ENCODE measurements around the gene IKZF4. TPM values are rescaled to one million over a fixed set of nuclear protein-coding genes. Genes with fewer than 3 reads are reported as not detected.

The IKZF4 gene
- total RNA-seq, 1 donor from 2014 or later: 8.4 TPM

DNA sequence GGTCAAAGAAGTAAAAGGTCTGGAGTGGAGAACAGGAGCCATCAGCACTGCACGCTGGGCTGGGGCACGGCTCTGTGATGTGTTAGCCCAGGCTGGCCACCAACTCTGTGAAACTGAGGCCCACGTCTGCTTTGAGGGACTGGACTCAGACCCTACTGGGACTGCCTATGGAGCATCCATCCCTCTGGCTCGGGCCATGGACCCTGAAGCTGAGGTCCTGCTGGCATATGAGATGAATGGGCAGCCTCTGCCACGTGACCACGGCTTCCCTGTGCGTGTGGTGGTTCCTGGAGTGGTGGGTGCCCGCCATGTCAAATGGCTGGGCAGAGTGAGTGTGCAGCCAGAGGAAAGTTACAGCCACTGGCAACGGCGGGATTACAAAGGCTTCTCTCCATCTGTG is 16.6 kb upstream of the IKZF4 start:
- Histone ChIP-seq H3K4me3 (no peak overlapping the region), H3K9me3 (replicated peaks) (no peaks in the 10 kb centered on the region), H3K27ac (replicated peaks) (no peak overlapping the region), H3K27me3 (ENCODE audit: low read depth) (no peaks in the 10 kb centered on the region), H3K36me3 (peaks cover 38% of the 10 kb centered on the region), H3K4me1 (peaks cover 12% of the 10 kb centered on the region)
- DNase-seq: no peak
- TF ChIP-seq CTCF (IDR thresholded peaks at IDR 0.05; ENCODE audit: borderline replicate concordance): no peak
- intact Hi-C loops (cut with micrococcal nuclease): no loop called here

DNA sequence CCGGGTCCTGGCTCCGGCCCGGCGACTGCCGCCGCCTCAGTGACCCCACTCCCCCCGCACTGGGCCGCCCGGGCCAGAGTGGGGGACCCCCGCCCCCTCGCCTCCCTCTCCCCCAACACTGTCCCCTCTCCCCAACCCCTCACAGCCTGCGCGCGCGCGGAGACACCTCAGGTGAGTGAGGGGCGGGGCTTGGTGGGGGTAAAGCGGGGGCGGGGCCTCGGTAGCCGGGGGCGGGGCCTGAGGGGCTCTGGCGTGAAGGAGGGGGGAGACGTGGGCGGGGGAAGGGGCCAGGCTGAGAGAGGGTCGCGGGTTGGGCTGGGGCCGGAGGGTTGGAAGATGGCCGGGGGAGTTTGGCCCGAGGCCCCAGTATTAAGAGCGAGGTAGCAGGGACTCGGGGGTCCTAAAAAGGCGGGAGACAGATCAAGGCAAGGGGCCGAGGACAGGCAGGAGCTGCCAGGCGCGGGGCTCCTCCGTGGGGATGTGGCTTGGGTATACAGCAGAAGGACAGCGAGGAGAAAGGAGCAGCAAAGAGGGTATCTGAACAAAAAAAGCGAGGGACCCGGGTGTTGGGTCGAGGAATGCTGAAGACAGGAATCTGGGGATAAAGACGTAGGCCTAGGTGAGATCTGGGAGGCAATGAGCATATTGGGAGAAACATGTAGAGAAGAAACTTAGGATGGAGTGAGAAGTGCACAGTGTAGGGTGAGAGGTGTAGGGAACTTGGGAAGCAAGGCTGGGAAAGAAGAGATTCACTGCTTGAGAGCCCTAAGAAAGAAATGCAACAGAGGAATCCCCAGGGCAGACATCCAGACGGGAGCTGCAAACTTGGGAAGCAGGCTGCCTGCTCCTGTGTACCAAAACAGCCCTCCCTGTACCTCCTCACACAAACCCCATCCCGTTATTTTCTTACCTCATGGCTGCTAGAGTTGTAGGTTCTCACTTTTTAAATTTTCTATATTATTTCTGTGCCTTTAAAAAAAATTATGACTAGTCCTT is 13.0 kb upstream of the IKZF4 start:
- H3K27ac ChIP-seq (replicated peaks): peak overlapping the region; percentile 95
- intact Hi-C loops (cut with micrococcal nuclease): no loop called here
- H3K4me3 ChIP-seq: peak overlapping the region; percentile 98
- peaks cover 27% of the 10 kb centered on the region for H3K36me3 ChIP-seq
- H3K27me3 ChIP-seq (ENCODE audit: low read depth): no peaks in the 10 kb centered on the region
- peak; percentile 62 for DNase-seq
- no peaks in the 10 kb centered on the region for H3K9me3 ChIP-seq (replicated peaks)
- no peak for TF ChIP-seq CTCF (IDR thresholded peaks at IDR 0.05; ENCODE audit: borderline replicate concordance)
- peaks cover 12% of the 10 kb centered on the region for H3K4me1 ChIP-seq

GRCh38 chr12:56010111-56010570 is 10.7 kb upstream of the IKZF4 start:
- Histone ChIP-seq H3K27ac (replicated peaks) (no peak overlapping the region), H3K9me3 (replicated peaks) (no peaks in the 10 kb centered on the region), H3K4me3 (no peak overlapping the region), H3K27me3 (ENCODE audit: low read depth) (no peaks in the 10 kb centered on the region), H3K36me3 (peaks cover 8% of the 10 kb centered on the region), H3K4me1 (peaks cover 12% of the 10 kb centered on the region)
- intact Hi-C loops (cut with micrococcal nuclease): no loop called here
- DNase-seq: no peak
- no peak for TF ChIP-seq CTCF (IDR thresholded peaks at IDR 0.05; ENCODE audit: borderline replicate concordance)

DNA sequence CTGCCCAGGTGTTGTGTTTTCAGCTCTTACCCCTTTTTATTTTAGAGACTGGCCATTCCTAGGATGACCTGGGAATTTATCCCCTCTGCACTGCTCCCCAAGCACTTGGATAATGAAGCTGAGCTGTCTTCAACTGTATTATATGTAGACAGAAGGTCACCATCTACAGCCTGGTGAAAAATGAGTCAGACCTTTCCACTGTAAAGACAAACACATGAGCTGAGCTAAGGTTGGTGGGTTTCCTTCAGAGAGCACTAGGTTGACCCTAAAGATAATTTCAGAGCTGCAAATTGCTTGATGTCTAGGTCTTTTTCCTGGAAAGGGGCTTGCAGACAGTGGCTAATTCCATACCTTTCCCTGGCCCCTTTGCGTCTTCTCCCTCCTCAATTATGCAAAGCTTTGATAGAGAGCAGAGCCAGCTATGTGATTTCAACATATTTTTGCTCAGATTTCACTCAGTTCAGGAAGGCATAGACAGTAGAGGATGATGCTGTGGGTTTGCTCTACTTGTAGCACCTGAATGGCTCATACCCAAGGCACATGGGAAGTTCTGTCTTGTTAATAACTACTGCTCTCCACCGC is 9.2 kb upstream of the IKZF4 start:
- no peak for TF ChIP-seq CTCF (IDR thresholded peaks at IDR 0.05; ENCODE audit: borderline replicate concordance)
- no peak overlapping the region for H3K27ac ChIP-seq (replicated peaks)
- no peak for DNase-seq
- no peaks in the 10 kb centered on the region for H3K27me3 ChIP-seq (ENCODE audit: low read depth)
- H3K4me1 ChIP-seq: peaks cover 12% of the 10 kb centered on the region
- H3K36me3 ChIP-seq: peaks cover 8% of the 10 kb centered on the region
- H3K4me3 ChIP-seq: no peak overlapping the region
- intact Hi-C loops (cut with micrococcal nuclease): no loop called here
- H3K9me3 ChIP-seq (replicated peaks): no peaks in the 10 kb centered on the region

- Histone ChIP-seq H3K27ac (replicated peaks) (no peak overlapping the region), H3K36me3 (peaks cover 11% of the 10 kb centered on the region), H3K4me3 (no peak overlapping the region), H3K9me3 (replicated peaks) (no peaks in the 10 kb centered on the region), H3K27me3 (ENCODE audit: low read depth) (no peaks in the 10 kb centered on the region), H3K4me1 (no peaks in the 10 kb centered on the region)
- no peak for DNase-seq
- intact Hi-C loops (cut with micrococcal nuclease): no loop called here
- TF ChIP-seq CTCF (IDR thresholded peaks at IDR 0.05; ENCODE audit: borderline replicate concordance): no peak
Measured at GRCh38 chr12:56013482-56013881, 7.4 kb upstream of the IKZF4 start.
